Posterior vena cava (tissue), 2 donors: Measurements from ENCODE around the gene CRYZ. TPM values are rescaled to one million over a fixed set of nuclear protein-coding genes. Genes with fewer than 3 reads are reported as not detected.
"Not testable (repeated sequence)": the region's sequence is repeated elsewhere in the genome, so short reads cannot be mapped to it uniquely, and the experiment has no call there.

Experiments
- DNase-seq: peaks from one replicate; pipeline ENCODE4 v3.0.0-alpha.2; 2020; ENCODE audit warnings: low spot score
- intact Hi-C, 2 donors: fragments of 100-400 bp; cut with DNase I; formaldehyde crosslinking; loops; one replicate each; pipeline versions ENCODE4 v1.14.1 to v1.14.2; 2022 to 2023
- long read RNA-seq, 2 donors: library from polyadenylated mRNA; unstranded; transcript quantifications; one replicate each; pipeline ENCODE4 v2.0.0, GENCODE V29; 2020 to 2021
- total RNA-seq, 2 donors: library from RNA; stranded (reverse); fragmentation: NEBNext Ultra II Directional; extraction: Animal tissue kit (Norgen Biotek cat#: 25700); gene quantifications; one replicate each; pipeline ENCODE4 v1.2.1, GENCODE V29; 2021
- donor health status: DM: yes; HTN: yes; CAD: no.
- donor health status: DM: yes; HTN: yes; CAD: no.

The CRYZ gene, protein sequence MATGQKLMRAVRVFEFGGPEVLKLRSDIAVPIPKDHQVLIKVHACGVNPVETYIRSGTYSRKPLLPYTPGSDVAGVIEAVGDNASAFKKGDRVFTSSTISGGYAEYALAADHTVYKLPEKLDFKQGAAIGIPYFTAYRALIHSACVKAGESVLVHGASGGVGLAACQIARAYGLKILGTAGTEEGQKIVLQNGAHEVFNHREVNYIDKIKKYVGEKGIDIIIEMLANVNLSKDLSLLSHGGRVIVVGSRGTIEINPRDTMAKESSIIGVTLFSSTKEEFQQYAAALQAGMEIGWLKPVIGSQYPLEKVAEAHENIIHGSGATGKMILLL
- total RNA-seq: 10 to 100 TPM; 34.7 to 44.6 TPM
- long read RNA-seq, donor 1, transcript CRYZ-201 (9 exons, 1,888 nt): major isoform, 8 of 12 reads
- long read RNA-seq, donor 1, partial matches to known transcripts: 1 of 12 reads
- long read RNA-seq, donor 1, other reads (novel, unspliced or antisense): 3 of 12 reads
- long read RNA-seq, donor 2, transcript CRYZ-201 (9 exons, 1,888 nt): major isoform, 49 of 59 reads
- long read RNA-seq, donor 2, partial matches to known transcripts: 1 of 59 reads
- long read RNA-seq, donor 2, other reads (novel, unspliced or antisense): 3 of 59 reads

- DNase-seq: peak; percentile 96
- intact Hi-C loops: no loop called here
Observed at GRCh38 chr1:74732960-74733603, at the start of gene CRYZ, which contains the start of gene TYW3. Gene CRYZ, minus strand, starts transcription at chr1:74733050. Its CDS starts 8,229 bp downstream, at chr1:74724821. Gene TYW3, plus strand, starts transcription at chr1:74733152. Its CDS starts 93 bp downstream, at chr1:74733245.

GRCh38 chr1:74780594-74780993 lies 47.7 kb upstream of the CRYZ start:
- DNase-seq: no peak
- intact Hi-C loops: no loop called here

DNA sequence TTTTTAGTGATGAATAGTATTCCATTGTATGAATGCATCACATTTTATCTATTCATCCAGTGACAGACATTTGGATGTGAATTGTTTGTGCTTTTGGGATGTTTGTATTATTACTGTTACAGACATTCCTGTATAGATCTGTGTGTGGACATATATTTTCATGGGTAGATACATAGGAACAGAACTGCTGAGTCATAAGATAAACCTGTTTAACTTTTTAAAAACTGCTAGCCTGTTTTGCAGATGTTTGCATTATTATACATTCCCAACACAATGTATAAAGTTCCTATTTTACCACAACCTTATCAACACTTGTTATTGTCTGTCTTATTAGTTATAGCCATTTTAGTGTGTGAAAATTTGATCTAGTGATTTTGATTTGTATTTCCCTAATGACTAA lies 46.9 kb upstream of the CRYZ start:
- intact Hi-C loops: no loop called here
- no peak for DNase-seq

GRCh38 chr1:74777525-74777924 lies 44.7 kb upstream of the CRYZ start:
- intact Hi-C loops: no loop called here

DNA sequence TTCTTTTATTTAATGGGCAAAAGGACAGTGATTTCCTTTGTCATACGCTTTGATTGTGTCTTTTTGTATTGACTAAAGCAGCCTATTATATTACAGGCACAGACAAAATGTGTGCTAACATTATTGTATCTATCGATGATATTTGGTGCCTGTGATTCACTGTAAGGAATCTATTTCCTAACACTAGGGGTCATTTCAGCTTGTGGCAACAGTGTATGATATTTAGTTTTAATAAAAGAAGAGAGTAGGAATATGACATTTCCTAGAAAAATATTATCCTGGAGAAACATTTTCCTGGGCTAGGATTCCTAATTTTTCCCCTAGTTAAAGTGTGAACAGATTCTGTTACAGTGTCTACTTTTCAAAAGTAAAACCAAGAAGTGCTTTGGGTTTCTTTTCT lies 42.9 kb upstream of the CRYZ start:
- no peak for DNase-seq
- intact Hi-C loops: no loop called here

More at GRCh38 chr1:74777525-74777924, 44.7 kb upstream of the CRYZ start:
- no peak for DNase-seq

- no peak for DNase-seq
- intact Hi-C loops: loop anchor here in 1 of 2 donors (5.0 kb wide), 1 partner anchor 429 kb away; no protein-coding TSS in a partner anchor
Observed at GRCh38 chr1:74773582-74773981, 40.7 kb upstream of the CRYZ start.

DNA sequence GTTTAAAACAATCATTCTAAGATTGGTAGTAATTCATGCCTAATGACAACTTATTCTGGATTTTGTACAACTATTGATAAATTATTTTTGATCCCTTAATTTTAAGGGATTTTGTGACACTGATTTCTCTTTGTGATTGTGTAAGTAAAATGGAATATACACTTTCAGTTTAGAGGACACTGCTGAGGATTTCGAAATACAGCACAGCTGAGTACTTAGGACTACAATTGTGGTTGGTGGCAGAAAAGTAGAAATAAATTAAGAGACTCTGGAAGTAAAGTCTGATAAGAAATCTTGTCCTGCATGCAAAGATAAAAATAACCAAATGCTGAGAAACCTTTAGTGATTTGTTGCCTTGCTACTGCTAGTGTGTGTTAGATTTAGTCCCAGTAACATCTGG lies 40.1 kb upstream of the CRYZ start:
- no peak for DNase-seq
- intact Hi-C loops: loop anchor here in 1 of 2 donors (5.0 kb wide), 1 partner anchor 429 kb away; no protein-coding TSS in a partner anchor

- DNase-seq: no peak
- intact Hi-C loops: loop anchor here in 1 of 2 donors (5.0 kb wide), 1 partner anchor 430 kb away; no protein-coding TSS in a partner anchor
Observed at GRCh38 chr1:74771913-74772515, 39.2 kb upstream of the CRYZ start.

DNA sequence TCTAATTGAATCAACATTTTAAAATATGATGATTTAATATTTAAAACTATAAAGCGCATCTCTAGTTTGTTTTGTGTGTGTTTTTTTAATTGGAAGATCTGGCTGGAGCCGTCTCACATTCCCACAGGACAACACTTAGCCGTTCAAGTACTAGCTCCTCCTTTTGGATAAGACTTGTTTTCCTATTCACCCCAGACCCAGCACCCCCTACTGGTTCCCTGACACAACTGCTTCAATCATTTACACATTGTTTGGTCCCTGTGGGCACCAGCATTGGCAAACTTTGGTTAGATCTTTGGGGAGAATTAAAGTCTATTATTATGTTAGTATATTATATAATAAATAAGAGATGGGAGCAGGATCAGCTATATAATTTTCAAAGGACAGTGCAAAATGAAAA lies 34.6 kb upstream of the CRYZ start:
- intact Hi-C loops: no loop called here
- DNase-seq: no peak

DNA sequence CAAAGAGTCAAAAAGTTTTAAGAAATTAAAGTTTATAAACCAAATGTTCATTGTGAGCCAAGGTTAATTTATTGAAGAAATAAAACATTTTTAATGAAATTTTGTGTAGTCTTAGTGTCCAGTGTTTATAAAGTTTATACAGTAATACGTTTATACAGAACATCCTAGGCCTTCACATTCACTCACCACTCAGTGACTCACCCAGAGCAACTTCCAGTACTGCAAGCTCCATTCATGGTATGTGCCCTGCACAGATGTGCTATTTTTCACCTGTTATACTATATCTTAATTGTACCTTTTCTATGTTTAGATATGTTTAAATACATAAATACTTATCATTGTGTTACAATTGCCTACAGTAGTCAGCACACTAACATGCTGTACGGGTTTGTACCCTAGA lies 33.7 kb upstream of the CRYZ start:
- DNase-seq: no peak
- intact Hi-C loops: no loop called here

DNA sequence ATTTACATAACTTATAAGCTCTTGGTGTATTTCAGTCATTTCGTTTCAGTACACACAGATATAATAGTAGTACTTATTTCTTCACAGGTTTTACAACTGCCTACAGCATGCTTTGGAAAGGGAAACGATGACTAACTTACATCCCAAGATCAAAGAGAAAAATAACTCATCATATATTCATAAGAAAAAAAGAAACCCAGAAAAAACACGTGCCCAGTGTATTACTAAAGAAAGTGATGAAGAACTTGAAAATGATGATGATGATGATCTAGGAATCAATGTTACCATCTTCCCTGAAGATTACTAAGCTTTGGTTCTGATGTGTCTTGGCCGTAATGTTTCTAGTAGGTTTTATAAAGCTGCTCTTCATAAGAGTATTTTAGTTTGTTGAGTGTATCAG lies 31.0 kb upstream of the CRYZ start:
- DNase-seq: no peak
- intact Hi-C loops: no loop called here

DNA sequence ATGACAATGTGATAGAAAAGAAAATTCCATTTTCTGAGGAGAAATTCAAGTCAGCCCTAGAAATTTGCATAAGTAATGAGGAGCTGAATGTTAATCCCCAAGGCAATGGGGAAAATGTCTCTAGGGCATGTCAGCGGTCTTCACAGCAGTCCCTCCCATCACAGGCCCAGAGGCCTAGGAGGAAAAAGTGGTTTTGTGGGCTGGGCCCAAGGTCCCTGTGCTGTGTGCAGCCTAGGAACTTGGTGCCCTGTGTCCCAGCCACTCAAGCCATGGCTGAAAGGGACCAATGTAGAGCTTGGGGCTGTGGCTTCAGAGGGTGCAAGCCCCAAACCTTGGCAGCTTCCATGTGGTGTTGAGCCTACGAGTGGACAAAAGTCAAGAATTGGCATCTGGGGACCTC lies 23.8 kb upstream of the CRYZ start:
- intact Hi-C loops, DNase-seq: not testable (repeated sequence)

- intact Hi-C loops: no loop called here
- no peak for DNase-seq
Observed at GRCh38 chr1:74755475-74755874, 22.6 kb upstream of the CRYZ start.

GRCh38 chr1:74753104-74753503 lies 20.3 kb upstream of the CRYZ start:
- no peak for DNase-seq

DNA sequence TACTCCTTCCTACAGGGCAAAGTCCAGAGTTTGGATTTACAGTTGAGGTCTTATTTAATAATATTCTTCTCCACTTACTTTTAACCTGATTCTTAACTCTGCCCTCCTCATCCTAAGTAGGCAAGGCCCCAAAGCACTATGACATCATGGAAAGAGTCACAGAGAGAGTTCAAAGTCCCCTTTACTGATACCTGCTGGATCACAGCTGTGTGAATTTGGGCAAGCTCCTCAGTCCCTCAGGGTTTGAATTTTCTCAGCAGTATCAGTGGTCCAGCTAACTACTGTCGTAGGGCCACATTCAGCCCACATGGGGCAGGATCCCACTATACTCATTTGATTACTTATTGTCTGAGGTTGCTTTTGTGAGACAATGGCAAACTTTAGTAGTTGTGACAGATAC lies 16.1 kb upstream of the CRYZ start:
- intact Hi-C loops: no loop called here

More at GRCh38 chr1:74753104-74753503, 20.3 kb upstream of the CRYZ start:
- intact Hi-C loops: no loop called here

GRCh38 chr1:74745247-74745646 lies 12.4 kb upstream of the CRYZ start:
- not testable (repeated sequence) for DNase-seq

More for the DNA sequence above, 16.1 kb upstream of the CRYZ start:
- no peak for DNase-seq

GRCh38 chr1:74740307-74740980 lies 7.6 kb upstream of the CRYZ start:
- DNase-seq, intact Hi-C loops: not testable (repeated sequence)

More at GRCh38 chr1:74745247-74745646, 12.4 kb upstream of the CRYZ start:
- intact Hi-C loops: not testable (repeated sequence)

DNA sequence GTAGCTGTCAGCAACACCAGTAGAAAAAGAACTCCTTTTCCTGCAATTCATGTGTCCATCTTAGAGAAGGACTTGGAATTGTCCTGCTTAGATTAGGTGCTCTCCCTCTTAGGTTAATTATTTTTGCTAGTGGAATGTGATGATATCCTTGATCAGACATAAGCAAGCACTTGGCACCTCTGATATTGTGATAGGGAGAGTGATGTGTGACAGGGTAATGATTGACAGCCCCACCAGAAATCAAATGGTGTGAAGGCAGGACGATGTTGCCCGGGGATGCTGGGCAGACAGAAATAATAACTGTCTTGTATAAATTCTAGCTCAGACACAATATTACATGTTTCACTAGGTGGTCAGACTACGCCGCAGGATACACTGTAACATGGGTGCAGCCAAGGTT lies 4.5 kb upstream of the CRYZ start:
- intact Hi-C loops: no loop called here
- no peak for DNase-seq
